Measurements from ENCODE around the gene KDM2B.

DNA sequence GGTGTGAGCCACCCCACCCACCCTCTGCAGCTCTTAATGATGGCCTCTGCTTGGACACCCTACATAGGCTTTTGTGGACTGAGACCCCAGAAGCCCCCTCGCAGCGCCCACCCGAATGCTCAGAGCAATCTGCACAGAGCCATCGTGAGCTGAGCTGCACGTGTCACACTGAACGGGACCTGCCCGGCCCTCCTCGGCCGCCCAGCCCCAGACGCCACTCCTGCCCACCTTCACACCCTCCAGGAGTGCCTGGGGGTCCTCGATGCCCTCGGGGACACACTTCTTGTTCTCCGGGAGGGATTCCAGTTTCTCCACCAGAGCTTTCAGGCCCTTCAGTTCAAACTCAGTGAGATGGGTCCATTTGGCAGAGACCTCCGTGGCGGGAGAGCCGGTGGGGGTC is 71.5 kb downstream of the KDM2B start:
- TF ChIP-seq GATA2 (IDR thresholded peaks at IDR 0.05; ENCODE audit: low read depth, low read length) (no peak), GATA3 (IDR thresholded peaks at IDR 0.05; ENCODE audit: low read depth, low read length) (no peak)

Measured in SH-SY5Y (cell line).